ENCODE measurements around the gene ASCL2. TPM values are rescaled to one million over a fixed set of nuclear protein-coding genes. Genes with fewer than 3 reads are reported as not detected.

Gene ASCL2
- total RNA-seq, 1 donor: 6.7 TPM

- DNase-seq (ENCODE audit: low read depth in 2 of 3, low spot score in 2 of 3): no peak
Measured at GRCh38 chr11:2309251-2310072, 39.1 kb upstream of the ASCL2 start.

GRCh38 chr11:2308713-2309112 is 38.3 kb upstream of the ASCL2 start:
- DNase-seq (ENCODE audit: low read depth in 2 of 3, low spot score in 2 of 3): no peak

- DNase-seq (ENCODE audit: low read depth in 2 of 3, low spot score in 2 of 3): no peak
Measured at GRCh38 chr11:2307501-2308331, 37.3 kb upstream of the ASCL2 start.

GRCh38 chr11:2306877-2307500 is 36.6 kb upstream of the ASCL2 start:
- no peak for DNase-seq (ENCODE audit: low read depth in 2 of 3, low spot score in 2 of 3)

- no peak for DNase-seq (ENCODE audit: low read depth in 2 of 3, low spot score in 2 of 3)
Measured at GRCh38 chr11:2306452-2306823, 36.0 kb upstream of the ASCL2 start.

- peak in 1 of 3 donors; percentile 35 for DNase-seq (ENCODE audit: low read depth in 2 of 3, low spot score in 2 of 3)
Measured at GRCh38 chr11:2305788-2306451, 35.5 kb upstream of the ASCL2 start.

GRCh38 chr11:2305140-2305778 is 34.9 kb upstream of the ASCL2 start:
- peak; percentile 63 to 79 (median 74) for DNase-seq (ENCODE audit: low read depth in 2 of 3, low spot score in 2 of 3)

- no peak for DNase-seq (ENCODE audit: low read depth in 2 of 3, low spot score in 2 of 3)
Measured at GRCh38 chr11:2304506-2305139, 34.2 kb upstream of the ASCL2 start.

GRCh38 chr11:2303627-2304505 is 33.5 kb upstream of the ASCL2 start:
- DNase-seq (ENCODE audit: low read depth in 2 of 3, low spot score in 2 of 3): no peak

GRCh38 chr11:2302896-2303626 is 32.7 kb upstream of the ASCL2 start:
- peak in 1 of 3 donors; percentile 26 for DNase-seq (ENCODE audit: low read depth in 2 of 3, low spot score in 2 of 3)

GRCh38 chr11:2302306-2302895 is 32.0 kb upstream of the ASCL2 start:
- peak in 2 of 3 donors; percentile 49 to 51 for DNase-seq (ENCODE audit: low read depth in 2 of 3, low spot score in 2 of 3)

- peak in 2 of 3 donors; percentile 89 to 97 for DNase-seq (ENCODE audit: low read depth in 2 of 3, low spot score in 2 of 3)
Measured at GRCh38 chr11:2301631-2302305, 31.4 kb upstream of the ASCL2 start, which contains the start of the genes C11orf21 and TSPAN32. C11orf21 (minus strand) TSS chr11:2301918; CDS start chr11:2301808, 110 bp downstream. TSPAN32 (plus strand) TSS chr11:2302013; CDS start chr11:2302150, 137 bp downstream.

- peak in 2 of 3 donors; percentile 50 to 54 for DNase-seq (ENCODE audit: low read depth in 2 of 3, low spot score in 2 of 3)
Measured at GRCh38 chr11:2300936-2301630, 30.7 kb upstream of the ASCL2 start.

- DNase-seq (ENCODE audit: low read depth in 2 of 3, low spot score in 2 of 3): peak in 2 of 3 donors; percentile 64 to 72
Measured at GRCh38 chr11:2300290-2300935, 30.0 kb upstream of the ASCL2 start.

GRCh38 chr11:2299773-2300172 is 29.4 kb upstream of the ASCL2 start:
- DNase-seq (ENCODE audit: low read depth in 2 of 3, low spot score in 2 of 3): no peak

Measured in hematopoietic multipotent progenitor cell (in vitro differentiated cells).